Panc1 (cell line): ENCODE measurements around the gene HMGXB4.

Experiments
- CTCF ChIP-seq: fragments of 450-650 bp; IDR thresholded peaks from 2 replicates; pipeline ENCODE4 v1.5.1; 2017; ENCODE audit warnings: mild to moderate bottlenecking
- POLR2AphosphoS5 ChIP-seq: IDR thresholded peaks from 2 replicates; pipeline ENCODE4 v1.6.1; 2012; ENCODE audit warnings: mild to moderate bottlenecking, low read depth, low read length, moderate library complexity

GRCh38 chr22:35253946-35254345 is 3.3 kb upstream of the HMGXB4 start:
- TF ChIP-seq POLR2AphosphoS5 = no peak
- no peak for TF ChIP-seq CTCF
